Hepatocyte (in vitro differentiated cells): ENCODE data around the gene C11orf68.

Experiments used
- CTCF ChIP-seq: fragments of 200-600 bp; sonication (generic); IDR thresholded peaks from 2 replicates; pipeline ENCODE4 v1.5.1; 2016; ENCODE audit warnings: antibody characterized with exemption, mild to moderate bottlenecking; ENCODE audit not compliant: poor library complexity
- EZH2 ChIP-seq: fragments of 200-600 bp; sonication (generic); IDR thresholded peaks from 2 replicates; pipeline ENCODE4 v1.6.1; 2016; ENCODE audit warnings: antibody characterized with exemption, mild to moderate bottlenecking, borderline replicate concordance
- EZH2phosphoT487 ChIP-seq: fragments of 200-600 bp; sonication (generic); IDR thresholded peaks from one replicate; pipeline ENCODE4 v1.6.1; 2018; ENCODE audit warnings: antibody characterized with exemption, mild to moderate bottlenecking, low read depth, moderate library complexity; ENCODE audit not compliant: unreplicated experiment, severe bottlenecking

GRCh38 chr11:65915101-65915820, 3.6 kb downstream of the C11orf68 start:
- no peak for TF ChIP-seq EZH2phosphoT487
- no peak for TF ChIP-seq CTCF
- TF ChIP-seq EZH2, result no peak
